ENCODE data around the gene MMP17.

Gene MMP17

DNA sequence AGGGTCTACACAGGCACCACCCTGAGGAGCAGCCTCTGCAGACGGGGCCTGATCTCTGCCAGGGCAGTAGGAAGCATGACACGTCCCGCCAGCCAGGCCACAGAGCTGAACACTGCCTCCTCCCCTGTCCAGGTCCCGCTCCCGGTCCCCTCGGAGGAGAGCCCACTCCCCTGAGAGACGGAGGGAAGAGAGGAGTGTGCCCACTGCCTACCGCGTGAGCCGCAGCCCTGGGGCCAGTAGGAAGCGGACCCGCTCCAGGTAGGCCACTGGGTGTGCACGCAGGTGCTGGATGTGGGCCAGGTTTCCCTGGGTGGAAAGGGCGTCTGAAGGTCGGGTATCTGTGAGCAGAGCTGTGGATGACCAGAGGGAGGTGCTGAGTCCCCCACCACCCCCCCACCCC is 41.9 kb upstream of the MMP17 start:
- H3K4me3 ChIP-seq (ENCODE audit: low read depth, low read length) = no peak overlapping the region
- TF ChIP-seq, protein P1, sequence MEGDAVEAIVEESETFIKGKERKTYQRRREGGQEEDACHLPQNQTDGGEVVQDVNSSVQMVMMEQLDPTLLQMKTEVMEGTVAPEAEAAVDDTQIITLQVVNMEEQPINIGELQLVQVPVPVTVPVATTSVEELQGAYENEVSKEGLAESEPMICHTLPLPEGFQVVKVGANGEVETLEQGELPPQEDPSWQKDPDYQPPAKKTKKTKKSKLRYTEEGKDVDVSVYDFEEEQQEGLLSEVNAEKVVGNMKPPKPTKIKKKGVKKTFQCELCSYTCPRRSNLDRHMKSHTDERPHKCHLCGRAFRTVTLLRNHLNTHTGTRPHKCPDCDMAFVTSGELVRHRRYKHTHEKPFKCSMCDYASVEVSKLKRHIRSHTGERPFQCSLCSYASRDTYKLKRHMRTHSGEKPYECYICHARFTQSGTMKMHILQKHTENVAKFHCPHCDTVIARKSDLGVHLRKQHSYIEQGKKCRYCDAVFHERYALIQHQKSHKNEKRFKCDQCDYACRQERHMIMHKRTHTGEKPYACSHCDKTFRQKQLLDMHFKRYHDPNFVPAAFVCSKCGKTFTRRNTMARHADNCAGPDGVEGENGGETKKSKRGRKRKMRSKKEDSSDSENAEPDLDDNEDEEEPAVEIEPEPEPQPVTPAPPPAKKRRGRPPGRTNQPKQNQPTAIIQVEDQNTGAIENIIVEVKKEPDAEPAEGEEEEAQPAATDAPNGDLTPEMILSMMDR (IDR thresholded peaks at IDR 0.05; ENCODE audit: borderline replicate concordance, insufficient read depth, low read depth, low read length) = no peak

DNA sequence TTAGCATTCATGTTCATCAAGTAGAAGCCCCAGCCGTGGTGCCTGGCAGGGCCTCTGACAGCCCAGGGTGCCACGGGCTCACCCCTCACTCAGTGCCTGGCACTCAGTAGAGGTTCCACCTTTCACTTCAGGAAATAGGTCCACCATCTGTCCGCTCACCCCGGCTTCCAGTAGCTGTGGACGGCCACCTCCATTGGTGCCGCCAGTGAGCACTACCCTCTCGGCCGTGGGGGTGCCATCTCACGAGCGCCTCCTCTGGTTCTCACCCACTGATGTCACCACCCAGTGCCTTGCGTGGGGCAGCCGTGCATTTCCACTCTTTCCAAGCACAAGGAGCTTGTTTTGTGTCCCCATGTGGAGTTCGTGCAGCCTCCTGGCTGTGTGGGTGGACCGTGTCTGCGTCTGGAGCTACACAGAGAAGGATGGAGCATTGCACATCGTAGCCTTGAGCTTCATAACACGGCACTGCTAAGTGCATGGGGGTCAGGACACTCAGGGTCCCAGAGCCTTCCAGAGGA is 41.0 kb upstream of the MMP17 start:
- TF ChIP-seq, protein P1 (IDR thresholded peaks at IDR 0.05; ENCODE audit: borderline replicate concordance, insufficient read depth, low read depth, low read length) = no peak
- no peak overlapping the region for H3K4me3 ChIP-seq (ENCODE audit: low read depth, low read length)

DNA sequence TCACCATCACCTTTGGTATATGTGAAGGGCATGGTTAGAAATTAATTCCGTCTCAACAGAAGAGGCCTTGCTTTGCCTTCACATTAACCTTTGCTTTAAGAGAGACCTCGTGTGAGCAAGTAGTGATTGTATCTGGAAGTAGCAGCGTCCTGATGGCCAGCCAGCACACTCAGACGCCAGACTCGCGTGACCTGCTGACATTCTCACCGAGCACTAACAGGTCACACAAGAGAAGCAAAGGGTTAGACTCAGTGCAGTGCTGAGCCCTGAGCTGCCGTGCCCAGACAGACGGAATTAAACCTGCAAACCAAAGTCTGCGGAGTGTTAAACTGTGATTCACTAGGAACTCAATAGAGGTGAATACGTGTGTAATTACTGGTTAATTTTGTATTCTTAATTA is 40.1 kb upstream of the MMP17 start:
- TF ChIP-seq, protein P1 (IDR thresholded peaks at IDR 0.05; ENCODE audit: borderline replicate concordance, insufficient read depth, low read depth, low read length) = no peak

DNA sequence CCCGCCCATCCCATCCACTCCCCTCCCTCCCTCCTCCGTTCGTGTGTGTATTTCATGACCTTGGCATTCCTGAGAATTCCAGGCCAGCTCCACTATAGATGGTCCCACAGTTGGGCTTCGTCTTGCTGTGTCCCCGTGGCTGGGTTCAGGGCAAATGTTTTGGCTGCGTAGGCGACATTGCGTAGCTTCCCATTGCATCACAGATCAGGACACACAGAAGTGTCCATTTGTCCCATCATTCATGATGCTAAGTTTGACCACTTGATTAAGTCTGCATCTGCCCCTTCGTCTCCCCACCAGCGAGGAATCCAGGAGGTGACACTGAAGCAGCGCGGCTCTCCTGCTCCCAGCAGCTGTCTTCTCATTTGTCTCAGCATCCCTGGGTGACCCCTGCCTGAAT is 38.6 kb upstream of the MMP17 start:
- H3K4me3 ChIP-seq (ENCODE audit: low read depth, low read length) = no peak overlapping the region
- TF ChIP-seq, protein P1 (IDR thresholded peaks at IDR 0.05; ENCODE audit: borderline replicate concordance, insufficient read depth, low read depth, low read length) = no peak

More for the DNA sequence above, 40.1 kb upstream of the MMP17 start:
- no peak overlapping the region for H3K4me3 ChIP-seq (ENCODE audit: low read depth, low read length)

DNA sequence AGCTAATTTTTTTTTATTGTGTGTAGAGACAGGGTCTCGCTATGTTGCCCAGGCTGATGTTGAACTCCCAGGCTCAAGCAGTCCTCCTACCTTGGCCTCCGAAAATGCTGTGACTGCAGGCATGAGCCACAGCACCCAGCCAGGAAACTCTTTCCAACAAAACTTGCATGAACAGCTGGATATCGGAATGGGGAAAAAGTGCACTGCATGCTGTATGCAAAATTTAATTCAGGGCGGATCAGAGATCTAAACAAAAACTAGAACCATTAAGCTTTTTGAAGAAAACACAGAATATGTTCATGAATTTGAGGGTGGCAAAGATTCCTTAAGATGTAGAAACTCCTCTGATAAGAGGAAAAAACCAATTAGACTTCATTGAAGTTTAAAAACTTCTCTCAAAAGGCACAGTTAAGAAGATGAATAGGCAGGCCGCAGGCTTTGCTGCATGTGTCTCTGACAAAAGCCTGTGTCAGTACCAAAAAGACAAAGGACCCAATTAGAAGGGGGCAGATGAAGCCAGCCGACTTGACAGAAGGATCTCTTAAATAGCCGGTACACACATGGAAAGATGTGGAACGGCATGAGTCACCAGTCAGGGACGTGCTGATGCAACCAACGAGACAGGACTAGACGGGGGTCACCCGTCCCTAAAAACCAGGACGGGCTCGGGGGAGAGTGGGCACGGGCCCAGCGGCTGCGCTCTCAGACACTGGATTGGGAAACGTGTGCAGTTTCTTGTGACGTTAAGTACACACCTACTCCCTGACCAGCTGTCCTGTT is 34.8 kb upstream of the MMP17 start:
- H3K4me3 ChIP-seq (ENCODE audit: low read depth, low read length) = no peak overlapping the region
- TF ChIP-seq, protein P1 (IDR thresholded peaks at IDR 0.05; ENCODE audit: borderline replicate concordance, insufficient read depth, low read depth, low read length) = no peak

DNA sequence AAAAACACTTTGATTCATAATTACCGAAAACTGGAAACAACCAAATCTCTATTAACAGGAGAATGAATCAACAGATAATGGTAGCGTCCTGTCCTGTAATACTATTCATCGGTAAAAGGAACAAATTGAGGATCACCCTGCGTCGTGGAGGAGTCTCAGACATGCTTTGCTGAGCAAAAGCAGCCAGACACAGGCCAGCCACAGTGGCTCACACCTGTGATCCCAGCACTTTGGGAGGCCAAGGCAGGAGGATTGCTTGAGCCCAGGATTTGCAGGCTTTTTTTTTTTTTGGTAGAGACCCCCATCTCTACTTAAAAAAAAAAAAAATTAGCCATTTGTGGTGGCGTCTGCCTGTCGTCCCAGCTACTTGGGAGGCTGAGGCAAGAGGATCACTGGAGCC is 34.1 kb upstream of the MMP17 start:
- no peak overlapping the region for H3K4me3 ChIP-seq (ENCODE audit: low read depth, low read length)
- TF ChIP-seq, protein P1 (IDR thresholded peaks at IDR 0.05; ENCODE audit: borderline replicate concordance, insufficient read depth, low read depth, low read length) = no peak

DNA sequence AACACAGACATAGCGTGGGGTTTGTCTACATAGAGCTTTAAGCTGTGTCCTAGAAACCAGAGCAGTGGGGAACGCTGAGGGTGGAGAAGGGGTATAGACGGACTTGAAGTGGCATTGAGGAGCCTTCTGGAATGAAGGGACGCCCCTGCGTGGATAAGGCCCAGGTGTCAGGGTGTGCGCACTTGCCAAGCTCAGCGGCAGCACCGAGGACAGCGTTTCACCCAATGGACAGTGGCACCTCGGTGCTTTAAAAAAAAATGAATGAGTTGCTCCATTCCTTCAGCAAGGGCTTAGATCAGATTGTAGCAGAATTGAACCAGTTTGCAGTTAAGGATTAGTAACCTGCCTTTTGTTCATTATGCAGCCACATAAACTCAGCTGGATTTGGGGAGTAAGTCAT is 33.6 kb upstream of the MMP17 start:
- TF ChIP-seq, protein P1 (IDR thresholded peaks at IDR 0.05; ENCODE audit: borderline replicate concordance, insufficient read depth, low read depth, low read length) = no peak
- H3K4me3 ChIP-seq (ENCODE audit: low read depth, low read length) = no peak overlapping the region
